VCaP (cell line): ENCODE data around the gene N4BP2L2.

ENCODE experiments used
- H3K27ac ChIP-seq: fragments of 450-650 bp; 2 replicates; pipeline ENCODE4 v1.5.1; 2017
- CTCF ChIP-seq: fragments of 450-650 bp; conservative IDR thresholded peaks from 2 replicates; pipeline ENCODE4 v1.5.1; 2017; ENCODE audit warnings: mild to moderate bottlenecking, moderate library complexity

Gene N4BP2L2

DNA sequence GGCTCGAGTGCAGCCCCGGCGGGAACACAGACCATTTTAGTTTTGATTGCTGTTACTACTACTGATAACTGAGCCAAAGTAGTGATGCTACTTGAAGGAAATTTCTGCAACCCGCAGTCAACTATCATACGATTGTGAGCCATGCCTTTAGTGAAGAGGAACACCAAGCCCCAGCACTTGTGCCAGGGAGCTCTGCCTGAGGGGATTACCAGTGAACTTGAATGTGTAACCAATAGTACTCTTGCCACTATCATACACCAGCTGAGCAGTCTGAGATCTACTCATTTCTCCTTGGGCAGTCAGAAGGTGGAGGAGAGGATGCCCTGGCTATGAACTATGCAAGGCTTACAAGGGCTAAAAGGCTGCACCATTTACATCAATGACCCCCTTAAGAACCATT lies 61.7 kb downstream of the N4BP2L2 start:
- H3K27ac ChIP-seq, result peak overlapping the region; percentile 52
- no peak for TF ChIP-seq CTCF

- H3K27ac ChIP-seq, result peak overlapping the region; percentile 52
- TF ChIP-seq CTCF, result no peak
Measured at GRCh38 chr13:32476021-32476731, 62.4 kb downstream of the N4BP2L2 start.

GRCh38 chr13:32474999-32475792 lies 63.4 kb downstream of the N4BP2L2 start:
- TF ChIP-seq CTCF, result no peak
- H3K27ac ChIP-seq, result peak overlapping the region; percentile 52

- H3K27ac ChIP-seq, result no peak overlapping the region
- TF ChIP-seq CTCF, result no peak
Measured at GRCh38 chr13:32473650-32474049, 64.9 kb downstream of the N4BP2L2 start.

- H3K27ac ChIP-seq, result no peak overlapping the region
- no peak for TF ChIP-seq CTCF
Measured at GRCh38 chr13:32472194-32472621, 66.4 kb downstream of the N4BP2L2 start.

DNA sequence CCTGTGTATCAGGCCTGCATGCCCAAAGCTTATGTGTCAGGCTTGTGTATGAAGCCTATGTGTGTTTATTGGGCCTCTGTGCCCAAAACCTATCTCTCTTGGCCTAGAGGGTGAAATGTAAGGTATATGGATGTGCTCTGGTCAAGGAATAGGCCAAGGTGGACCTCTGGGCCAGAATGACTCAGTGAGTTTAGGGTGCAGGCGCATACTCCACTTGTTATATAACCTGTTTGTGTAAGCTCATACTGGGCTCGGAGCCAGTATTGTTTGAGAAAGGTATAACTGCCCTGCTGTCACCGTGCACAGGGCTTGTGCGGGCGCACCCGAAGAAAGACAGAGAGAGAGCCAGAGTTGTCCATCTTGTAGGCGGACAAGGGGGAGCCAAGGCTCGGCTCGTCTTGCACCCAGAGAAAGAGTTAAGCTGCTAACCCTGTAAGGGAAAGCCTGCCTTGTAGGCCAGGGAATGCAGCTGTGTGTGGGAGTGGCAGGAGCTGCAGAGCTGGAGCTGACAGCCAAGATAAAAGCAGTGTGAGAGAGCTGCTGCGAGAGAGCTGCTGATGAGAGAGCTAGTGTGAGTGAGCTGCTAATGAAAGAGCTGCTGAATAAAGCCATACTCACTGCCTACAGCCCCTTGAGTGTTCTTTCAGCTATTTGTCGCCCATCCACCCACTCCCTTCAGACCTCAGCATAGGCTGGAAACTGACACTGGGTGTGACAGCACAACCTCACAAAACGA lies 67.2 kb downstream of the N4BP2L2 start:
- no peak overlapping the region for H3K27ac ChIP-seq
- TF ChIP-seq CTCF, result no peak
